ENCODE data around the gene TTC23.

DNA sequence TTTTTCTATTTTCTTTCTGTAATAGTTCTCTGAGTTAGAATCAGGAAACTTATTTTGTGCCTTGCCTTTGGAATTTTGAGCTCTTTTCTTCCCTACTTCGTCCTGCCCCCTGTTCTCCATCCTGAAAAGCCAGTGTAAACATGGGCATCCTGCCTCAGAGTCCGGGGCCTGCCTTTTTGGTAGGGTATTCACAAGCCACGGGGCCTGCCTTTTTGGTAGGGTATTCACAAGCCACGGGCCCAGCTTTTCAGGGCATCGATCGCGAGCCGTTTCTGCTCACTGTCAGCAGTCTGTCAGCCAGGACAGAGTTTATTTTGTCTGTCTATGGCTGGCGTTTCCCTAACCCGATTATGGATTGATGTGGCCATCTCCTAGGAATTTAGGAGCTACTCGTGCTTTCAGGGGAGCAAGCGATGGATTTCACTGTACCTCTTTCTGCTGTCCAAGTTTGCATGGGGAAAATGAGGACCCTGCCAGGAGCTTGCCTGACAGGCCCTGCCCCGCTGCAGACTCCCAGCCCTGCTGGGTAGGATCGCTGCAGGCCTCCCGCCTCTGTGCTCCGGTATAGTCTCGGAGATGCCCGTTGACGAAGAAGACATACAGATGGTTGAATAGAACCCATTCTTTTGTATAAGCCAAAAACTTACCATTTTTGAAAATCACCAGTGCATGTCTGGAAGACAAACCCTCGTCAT lies 131.7 kb downstream of the TTC23 start:
- TF ChIP-seq POLR2A (IDR thresholded peaks at IDR 0.05; ENCODE audit: extremely low read depth, insufficient read length): no peak
- TF ChIP-seq, protein P1, sequence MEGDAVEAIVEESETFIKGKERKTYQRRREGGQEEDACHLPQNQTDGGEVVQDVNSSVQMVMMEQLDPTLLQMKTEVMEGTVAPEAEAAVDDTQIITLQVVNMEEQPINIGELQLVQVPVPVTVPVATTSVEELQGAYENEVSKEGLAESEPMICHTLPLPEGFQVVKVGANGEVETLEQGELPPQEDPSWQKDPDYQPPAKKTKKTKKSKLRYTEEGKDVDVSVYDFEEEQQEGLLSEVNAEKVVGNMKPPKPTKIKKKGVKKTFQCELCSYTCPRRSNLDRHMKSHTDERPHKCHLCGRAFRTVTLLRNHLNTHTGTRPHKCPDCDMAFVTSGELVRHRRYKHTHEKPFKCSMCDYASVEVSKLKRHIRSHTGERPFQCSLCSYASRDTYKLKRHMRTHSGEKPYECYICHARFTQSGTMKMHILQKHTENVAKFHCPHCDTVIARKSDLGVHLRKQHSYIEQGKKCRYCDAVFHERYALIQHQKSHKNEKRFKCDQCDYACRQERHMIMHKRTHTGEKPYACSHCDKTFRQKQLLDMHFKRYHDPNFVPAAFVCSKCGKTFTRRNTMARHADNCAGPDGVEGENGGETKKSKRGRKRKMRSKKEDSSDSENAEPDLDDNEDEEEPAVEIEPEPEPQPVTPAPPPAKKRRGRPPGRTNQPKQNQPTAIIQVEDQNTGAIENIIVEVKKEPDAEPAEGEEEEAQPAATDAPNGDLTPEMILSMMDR (IDR thresholded peaks at IDR 0.05; ENCODE audit: low read depth, low read length): no peak
- TF ChIP-seq, protein P2, sequence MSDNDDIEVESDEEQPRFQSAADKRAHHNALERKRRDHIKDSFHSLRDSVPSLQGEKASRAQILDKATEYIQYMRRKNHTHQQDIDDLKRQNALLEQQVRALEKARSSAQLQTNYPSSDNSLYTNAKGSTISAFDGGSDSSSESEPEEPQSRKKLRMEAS (IDR thresholded peaks at IDR 0.05; ENCODE audit: low read depth, low read length): no peak
